Neural cell (in vitro differentiated cells): ENCODE results near the gene CSF2RB. TPM values are rescaled to one million over a fixed set of nuclear protein-coding genes. Genes with fewer than 3 reads are reported as not detected.

Experiments
- H2AFZ ChIP-seq: fragments of 200-600, 300-800 bp; sonication (generic), shearing (Covaris generic); 2 replicates; pipeline ENCODE4 v1.6.0; 2014; ENCODE audit warnings: low read depth, mild to moderate bottlenecking, antibody characterized with exemption, low read length, moderate library complexity
- H3F3A ChIP-seq: fragments of 200-600 bp; shearing (Covaris generic); 2 replicates; pipeline ENCODE4 v1.6.1; 2016; ENCODE audit warnings: mild to moderate bottlenecking, moderate library complexity, mixed read lengths, antibody characterized with exemption, low read length; ENCODE audit not compliant: insufficient read depth, poor library complexity, severe bottlenecking
- H3K27ac ChIP-seq: fragments of 200-600, 300-800 bp; sonication (generic), shearing (Covaris generic); 2 replicates; pipeline ENCODE4 v1.5.1; 2014; ENCODE audit warnings: mild to moderate bottlenecking, low read length, moderate library complexity
- H3K27me3 ChIP-seq: fragments of 300-800, 200-600 bp; sonication (generic), shearing (Covaris generic); 2 replicates; pipeline ENCODE4 v1.6.0; 2014; ENCODE audit warnings: mild to moderate bottlenecking, low read depth, low read length, moderate library complexity; ENCODE audit not compliant: insufficient read depth
- H3K36me3 ChIP-seq: fragments of 300-800, 200-600 bp; sonication (generic), shearing (Covaris generic); 2 replicates; pipeline ENCODE4 v1.5.1; 2014; ENCODE audit warnings: mild to moderate bottlenecking, antibody characterized with exemption, low read length, moderate library complexity; ENCODE audit not compliant: insufficient read depth
- H3K4me2 ChIP-seq: fragments of 300-800, 200-600 bp; sonication (generic), shearing (Covaris generic); 2 replicates; pipeline ENCODE4 v1.6.0; 2014; ENCODE audit warnings: mild to moderate bottlenecking, low read length
- H3K4me3 ChIP-seq: fragments of 300-800, 200-600 bp; sonication (generic), shearing (Covaris generic); 2 replicates; pipeline ENCODE4 v1.5.1; 2014; ENCODE audit warnings: mild to moderate bottlenecking, low read length, moderate library complexity
- H3K79me2 ChIP-seq: fragments of 200-600 bp; shearing (Covaris generic); replicated peaks from 2 replicates; pipeline ENCODE4 v1.6.0; 2014; ENCODE audit warnings: mild to moderate bottlenecking, low read length, moderate library complexity; ENCODE audit not compliant: insufficient read depth
- H3K9ac ChIP-seq: fragments of 300-800, 200-600 bp; sonication (generic), shearing (Covaris generic); 2 replicates; pipeline ENCODE4 v1.6.1; 2016; ENCODE audit warnings: mild to moderate bottlenecking, low read length, mixed read lengths
- H3K9me2 ChIP-seq: fragments of 200-600 bp; shearing (Covaris generic); 2 replicates; pipeline ENCODE4 v1.6.1; 2016; ENCODE audit warnings: mild to moderate bottlenecking, low read length, mixed read lengths; ENCODE audit not compliant: insufficient read depth
- H3K9me3 ChIP-seq: fragments of 200-600, 300-800 bp; sonication (generic), shearing (Covaris generic); 2 replicates; pipeline ENCODE4 v1.6.1; 2016; ENCODE audit warnings: mild to moderate bottlenecking, mixed run types, low read length, moderate library complexity, mixed read lengths
- H4K20me1 ChIP-seq: fragments of 200-600 bp; shearing (Covaris generic); 2 replicates; pipeline ENCODE4 v1.6.1; 2016; ENCODE audit warnings: mild to moderate bottlenecking, mixed run types; ENCODE audit not compliant: insufficient read depth
- EP300 ChIP-seq: fragments of 450-650 bp; conservative IDR thresholded peaks from 2 replicates; pipeline ENCODE4 v1.6.1; 2014; ENCODE audit warnings: antibody characterized with exemption, mild to moderate bottlenecking, moderate library complexity; ENCODE audit not compliant: poor library complexity, severe bottlenecking
- MXI1 ChIP-seq: fragments of 450-650 bp; conservative IDR thresholded peaks from 2 replicates; pipeline ENCODE4 v1.6.1; 2014; ENCODE audit warnings: antibody characterized with exemption, mild to moderate bottlenecking; ENCODE audit not compliant: poor library complexity, severe bottlenecking
- RAD21 ChIP-seq: fragments of 450-650 bp; conservative IDR thresholded peaks from 2 replicates; pipeline ENCODE4 v1.6.1; 2014; ENCODE audit warnings: antibody characterized with exemption, mild to moderate bottlenecking, moderate library complexity
- SMC3 ChIP-seq: fragments of 450-650 bp; conservative IDR thresholded peaks from 2 replicates; pipeline ENCODE4 v1.6.1; 2014; ENCODE audit warnings: antibody characterized with exemption, mild to moderate bottlenecking, moderate library complexity; ENCODE audit not compliant: poor library complexity
- polyA plus RNA-seq: library from polyadenylated mRNA; depleted of rRNA; stranded (reverse); fragments of >200 nt; gene quantifications from 2 replicates; pipeline ENCODE4 v1.2.3, GENCODE V29; 2014
- TF ChIP-seq, protein P1 (sequence below): fragments of 450-650 bp; IDR thresholded peaks from 2 replicates; pipeline ENCODE4 v1.5.1; 2014; ENCODE audit warnings: antibody characterized with exemption, mild to moderate bottlenecking, moderate library complexity; ENCODE audit not compliant: poor library complexity, severe bottlenecking

The CSF2RB gene
- polyA plus RNA-seq, 1 donor from 2014 or later = not detected

DNA sequence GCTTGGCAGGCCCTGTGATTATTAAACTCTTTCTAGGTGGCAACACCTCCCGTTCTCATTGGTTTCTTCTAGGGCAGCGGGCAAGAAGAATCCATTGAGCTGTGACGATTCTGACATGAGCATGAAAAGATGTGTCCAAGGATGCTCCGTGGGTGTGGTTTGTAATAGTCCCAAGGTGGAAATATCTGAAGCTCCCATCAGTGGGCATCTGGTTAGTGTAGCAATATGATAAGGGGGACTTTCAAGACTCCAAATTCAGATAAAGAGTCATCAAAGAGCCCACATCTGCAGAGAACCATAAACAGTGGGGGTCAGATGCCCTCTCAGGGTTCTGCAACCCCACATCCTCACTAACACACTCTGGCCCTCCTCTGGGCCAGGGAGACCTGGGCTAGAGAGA lies 63.2 kb downstream of the CSF2RB start:
- no peak overlapping the region for H3K9ac ChIP-seq
- H3K27me3 ChIP-seq = no peaks in the 10 kb centered on the region
- H2AFZ ChIP-seq = no peak overlapping the region
- no peaks in the 10 kb centered on the region for H4K20me1 ChIP-seq
- no peaks in the 10 kb centered on the region for H3K79me2 ChIP-seq
- no peaks in the 10 kb centered on the region for H3F3A ChIP-seq
- H3K9me2 ChIP-seq = no peaks in the 10 kb centered on the region
- no peaks in the 10 kb centered on the region for H3K36me3 ChIP-seq
- no peak overlapping the region for H3K27ac ChIP-seq
- H3K4me3 ChIP-seq = no peak overlapping the region
- TF ChIP-seq SMC3 = no peak
- no peak for TF ChIP-seq MXI1
- no peak for TF ChIP-seq RAD21
- TF ChIP-seq, protein P1, sequence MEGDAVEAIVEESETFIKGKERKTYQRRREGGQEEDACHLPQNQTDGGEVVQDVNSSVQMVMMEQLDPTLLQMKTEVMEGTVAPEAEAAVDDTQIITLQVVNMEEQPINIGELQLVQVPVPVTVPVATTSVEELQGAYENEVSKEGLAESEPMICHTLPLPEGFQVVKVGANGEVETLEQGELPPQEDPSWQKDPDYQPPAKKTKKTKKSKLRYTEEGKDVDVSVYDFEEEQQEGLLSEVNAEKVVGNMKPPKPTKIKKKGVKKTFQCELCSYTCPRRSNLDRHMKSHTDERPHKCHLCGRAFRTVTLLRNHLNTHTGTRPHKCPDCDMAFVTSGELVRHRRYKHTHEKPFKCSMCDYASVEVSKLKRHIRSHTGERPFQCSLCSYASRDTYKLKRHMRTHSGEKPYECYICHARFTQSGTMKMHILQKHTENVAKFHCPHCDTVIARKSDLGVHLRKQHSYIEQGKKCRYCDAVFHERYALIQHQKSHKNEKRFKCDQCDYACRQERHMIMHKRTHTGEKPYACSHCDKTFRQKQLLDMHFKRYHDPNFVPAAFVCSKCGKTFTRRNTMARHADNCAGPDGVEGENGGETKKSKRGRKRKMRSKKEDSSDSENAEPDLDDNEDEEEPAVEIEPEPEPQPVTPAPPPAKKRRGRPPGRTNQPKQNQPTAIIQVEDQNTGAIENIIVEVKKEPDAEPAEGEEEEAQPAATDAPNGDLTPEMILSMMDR = no peak
- H3K4me2 ChIP-seq = no peak overlapping the region
- H3K9me3 ChIP-seq = no peaks in the 10 kb centered on the region

DNA sequence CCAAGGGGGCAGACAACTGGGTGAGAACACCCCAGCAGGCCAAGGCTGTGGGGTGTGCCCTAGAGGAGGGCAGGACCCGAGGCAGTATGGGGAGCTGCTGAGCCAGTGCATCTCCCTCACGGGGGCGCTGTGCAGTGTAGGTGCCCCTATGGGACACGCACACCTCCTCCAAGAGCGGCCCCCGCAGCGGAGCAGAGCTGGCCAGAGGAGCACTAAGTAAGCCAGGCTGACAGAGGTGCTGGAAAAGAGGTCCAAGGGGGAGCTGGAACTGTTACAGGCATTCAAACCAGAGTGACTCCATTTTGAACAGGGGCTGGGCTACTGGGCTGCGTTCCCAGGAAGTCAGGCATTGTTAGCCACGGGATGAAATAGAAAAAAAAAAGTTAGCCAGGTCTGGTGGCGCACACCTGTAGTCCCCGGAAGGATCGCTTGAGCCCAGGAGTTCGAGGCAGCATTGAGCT lies 64.0 kb downstream of the CSF2RB start:
- Histone ChIP-seq H3K9me3 (no peaks in the 10 kb centered on the region), H3K27ac (no peak overlapping the region), H3K9me2 (no peaks in the 10 kb centered on the region), H3K27me3 (no peaks in the 10 kb centered on the region), H3K4me3 (peak overlapping the region; percentile 59), H3K9ac (peak overlapping the region; percentile 46), H2AFZ (no peak overlapping the region), H3K79me2 (no peaks in the 10 kb centered on the region), H3K4me2 (peak overlapping the region; percentile 93), H4K20me1 (no peaks in the 10 kb centered on the region), H3F3A (no peaks in the 10 kb centered on the region), H3K36me3 (no peaks in the 10 kb centered on the region)
- TF ChIP-seq RAD21 = no peak
- no peak for TF ChIP-seq MXI1

DNA sequence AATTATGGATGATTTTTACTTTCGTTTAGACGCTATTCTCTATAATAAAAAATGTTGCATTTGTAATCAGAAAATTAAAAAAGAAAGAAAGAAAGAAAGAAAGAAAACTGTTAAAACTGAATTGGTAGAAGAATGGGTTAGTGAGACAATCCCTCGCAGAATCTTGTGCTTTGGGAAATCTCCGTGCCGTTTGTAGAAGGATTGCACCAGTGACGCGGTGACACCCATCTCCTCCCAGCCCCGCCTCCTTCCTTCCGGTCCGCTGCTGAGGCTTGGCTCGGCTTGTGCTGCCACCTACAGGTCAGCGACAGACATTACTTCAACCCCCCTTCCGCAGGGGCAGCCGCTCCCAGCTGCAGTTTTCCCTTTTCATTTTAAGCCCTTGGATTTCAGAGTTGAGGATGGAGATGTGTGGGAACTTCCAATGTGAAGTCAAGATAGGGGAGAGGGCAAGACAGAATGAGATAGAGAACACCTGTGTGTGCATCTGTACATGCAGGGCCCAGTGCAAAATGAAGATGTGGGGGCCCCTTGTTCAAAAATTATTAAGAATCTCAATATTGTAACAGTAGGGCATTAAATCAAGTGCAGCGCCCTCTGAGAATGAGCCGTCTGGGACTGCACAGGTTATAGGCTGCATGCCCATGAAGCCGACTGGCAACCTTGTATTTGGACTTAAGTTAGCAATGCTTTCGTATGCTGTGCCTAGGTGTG lies 64.7 kb downstream of the CSF2RB start:
- Histone ChIP-seq H3K36me3 (no peaks in the 10 kb centered on the region), H3K27me3 (no peaks in the 10 kb centered on the region), H3K4me2 (peak overlapping the region; percentile 93), H3K79me2 (no peaks in the 10 kb centered on the region), H3K4me3 (peak overlapping the region; percentile 59), H2AFZ (no peak overlapping the region), H3F3A (no peaks in the 10 kb centered on the region), H3K9ac (peak overlapping the region; percentile 46), H3K9me3 (no peaks in the 10 kb centered on the region), H4K20me1 (no peaks in the 10 kb centered on the region), H3K9me2 (no peaks in the 10 kb centered on the region), H3K27ac (no peak overlapping the region)
- TF ChIP-seq SMC3 (peak; percentile 85), EP300 (no peak), RAD21 (peak; percentile 92), MXI1 (no peak)
- TF ChIP-seq, protein P1 = peak; percentile 97
